Body of pancreas (tissue), 4 donors: Measurements from ENCODE around the gene HOXA10. TPM values are rescaled to one million over a fixed set of nuclear protein-coding genes. Genes with fewer than 3 reads are reported as not detected.

Experiments used
- ATAC-seq: fragments of 150-250 bp; one replicate; pipeline ENCODE4 v1.9.1; 2016
- DNase-seq, 4 donors: peaks; one replicate each; pipeline ENCODE4 v3.0.0-alpha.2; 2019
- H3K27ac ChIP-seq, 4 donors: fragments of 200-600 bp; sonication (generic); 1 replicate in 3 of 4; 2 replicates in 1 of 4; pipeline versions ENCODE4 v1.5.1 to v1.6.1; 2016 to 2019; ENCODE audit warnings: mild to moderate bottlenecking in 1 of 4, mixed read lengths in 1 of 4, moderate library complexity in 1 of 4
- H3K27me3 ChIP-seq, 2 donors: fragments of 200-600 bp; sonication (generic); one replicate each; pipeline ENCODE4 v1.6.0; 2016; ENCODE audit warnings: mild to moderate bottlenecking in 1 of 2
- H3K36me3 ChIP-seq, 2 donors: fragments of 200-600 bp; sonication (generic); replicated peaks in 1 of 2; 2 replicates each; pipeline ENCODE4 v1.5.1; 2016; ENCODE audit warnings: low read depth in 2 of 2; ENCODE audit not compliant: insufficient read depth in 1 of 2
- H3K4me1 ChIP-seq: fragments of 200-600 bp; sonication (generic); one replicate; pipeline ENCODE4 v1.6.0; 2016
- H3K4me3 ChIP-seq, 2 donors: fragments of 200-600 bp; sonication (generic); 1 replicate in 1 of 2; 2 replicates in 1 of 2; pipeline ENCODE4 v1.5.1; 2016 to 2019
- H3K9me3 ChIP-seq, 3 donors: fragments of 200-600 bp; sonication (generic); 1 replicate in 2 of 3; 2 replicates in 1 of 3; pipeline ENCODE4 v1.5.1; 2016
- POLR2A ChIP-seq, 3 donors: fragments of 450-650 bp; IDR thresholded peaks; one replicate each; pipeline ENCODE4 v1.6.1; 2016; ENCODE audit warnings: antibody characterized with exemption in 3 of 3, mild to moderate bottlenecking in 2 of 3
- WGBS, 2 donors: methylation state at CpG; one replicate each; pipeline ENCODE4 v1.1.5; 2017; 5-methylcytosine and 5-hydroxymethylcytosine counted together
- intact Hi-C: fragments of 100-400 bp; cut with DNase I; formaldehyde crosslinking; loops from one replicate; pipeline ENCODE4 v1.15.1; 2023
- total RNA-seq, 2 donors: library from RNA; depleted of rRNA; stranded (reverse); fragments of >200 nt; gene quantifications; one replicate each; pipeline ENCODE4 v1.1.0, GENCODE V29; 2016
- TF ChIP-seq, protein P1 (sequence below), 7 experiments: fragments of 450-650 bp in 4 of 7; fragments of 200-600 bp in 3 of 7; sonication (generic) in 3 of 7; IDR thresholded peaks; one replicate each; pipeline ENCODE4 v1.5.1; 2016 to 2019; ENCODE audit warnings: antibody characterized with exemption in 7 of 7

HOXA10 gene
- total RNA-seq, 2 donors from 2014 or later: 0.52 TPM; not detected in 1

DNA sequence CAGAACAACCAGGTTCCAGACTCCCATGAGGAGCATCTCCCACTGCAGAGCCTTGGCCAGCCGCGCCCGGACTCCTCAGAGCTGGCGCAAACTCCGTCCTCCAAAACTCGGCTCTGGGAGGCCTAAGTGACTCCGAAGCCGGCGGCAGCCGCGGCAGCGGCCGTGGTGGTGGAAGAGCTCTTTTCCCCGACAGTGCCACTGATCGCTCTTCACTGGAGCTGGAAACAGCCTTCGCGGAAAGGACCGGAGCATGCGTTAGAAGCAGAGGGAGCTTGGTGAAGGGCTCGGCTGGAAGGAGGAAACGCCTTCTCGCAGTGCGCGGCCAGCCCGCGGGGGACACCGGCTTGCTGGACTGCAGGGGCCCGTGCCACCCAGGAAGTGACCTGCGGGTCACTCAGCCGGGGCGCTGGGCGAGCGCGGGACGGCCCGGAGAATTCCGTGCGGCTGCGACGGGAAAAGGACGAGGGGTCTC is 30.8 kb upstream of the HOXA10 start:
- H3K4me1 ChIP-seq: peaks cover 36% of the 10 kb centered on the region
- DNase-seq (no peak), ATAC-seq (no peak)
- no peak overlapping the region for H3K27ac ChIP-seq
- H3K27me3 ChIP-seq: peaks cover 0 to 79% of the 10 kb centered on the region in 2 donors
- WGBS, 2 donors: 5% methylated on average over 38 to 41 of the region's 41 CpGs
- no peak for TF ChIP-seq POLR2A (IDR thresholded peaks at IDR 0.05)
- TF ChIP-seq, protein P1, sequence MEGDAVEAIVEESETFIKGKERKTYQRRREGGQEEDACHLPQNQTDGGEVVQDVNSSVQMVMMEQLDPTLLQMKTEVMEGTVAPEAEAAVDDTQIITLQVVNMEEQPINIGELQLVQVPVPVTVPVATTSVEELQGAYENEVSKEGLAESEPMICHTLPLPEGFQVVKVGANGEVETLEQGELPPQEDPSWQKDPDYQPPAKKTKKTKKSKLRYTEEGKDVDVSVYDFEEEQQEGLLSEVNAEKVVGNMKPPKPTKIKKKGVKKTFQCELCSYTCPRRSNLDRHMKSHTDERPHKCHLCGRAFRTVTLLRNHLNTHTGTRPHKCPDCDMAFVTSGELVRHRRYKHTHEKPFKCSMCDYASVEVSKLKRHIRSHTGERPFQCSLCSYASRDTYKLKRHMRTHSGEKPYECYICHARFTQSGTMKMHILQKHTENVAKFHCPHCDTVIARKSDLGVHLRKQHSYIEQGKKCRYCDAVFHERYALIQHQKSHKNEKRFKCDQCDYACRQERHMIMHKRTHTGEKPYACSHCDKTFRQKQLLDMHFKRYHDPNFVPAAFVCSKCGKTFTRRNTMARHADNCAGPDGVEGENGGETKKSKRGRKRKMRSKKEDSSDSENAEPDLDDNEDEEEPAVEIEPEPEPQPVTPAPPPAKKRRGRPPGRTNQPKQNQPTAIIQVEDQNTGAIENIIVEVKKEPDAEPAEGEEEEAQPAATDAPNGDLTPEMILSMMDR (IDR thresholded peaks at IDR 0.05): no peak
- no peak overlapping the region for H3K4me3 ChIP-seq
- H3K9me3 ChIP-seq: no peaks in the 10 kb centered on the region
- no peaks in the 10 kb centered on the region for H3K36me3 ChIP-seq
- intact Hi-C loops: loop anchor here (10.0 kb wide), 1 partner anchor 870 kb away; no protein-coding TSS in a partner anchor

DNA sequence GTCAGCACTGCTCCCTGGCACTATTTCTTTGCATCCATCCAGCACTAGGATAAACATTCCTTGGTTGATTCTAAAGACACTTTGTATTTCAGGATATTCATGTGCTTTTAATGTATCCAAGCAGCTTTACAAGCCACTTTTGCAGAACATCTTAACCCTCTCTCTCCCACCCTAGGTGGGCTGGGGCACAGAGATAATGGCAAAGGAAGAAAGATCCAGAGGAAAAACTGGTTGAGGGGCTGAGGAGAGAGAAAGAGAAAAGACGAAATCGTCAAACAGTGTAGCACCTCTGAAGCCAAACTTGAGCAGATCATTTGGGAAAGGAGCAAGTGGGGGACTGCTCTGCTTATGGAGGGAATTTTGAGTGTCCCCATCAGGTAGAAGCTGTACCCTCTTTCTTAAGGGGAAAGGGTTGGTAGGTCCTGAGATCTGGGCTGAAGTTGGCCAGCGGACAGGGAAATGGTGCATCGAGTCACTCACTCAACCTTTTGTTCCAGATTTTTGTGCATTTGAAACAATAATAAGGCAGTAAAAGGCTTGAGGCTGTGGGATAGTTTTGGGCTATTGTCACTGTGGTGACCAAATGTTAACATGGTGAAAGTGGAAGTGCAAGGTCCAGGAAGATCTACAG is 30.0 kb upstream of the HOXA10 start:
- intact Hi-C loops: loop anchor here (10.0 kb wide), 1 partner anchor 871 kb away; no protein-coding TSS in a partner anchor
- Histone ChIP-seq H3K27ac (no peak overlapping the region), H3K9me3 (no peaks in the 10 kb centered on the region), H3K36me3 (no peaks in the 10 kb centered on the region), H3K4me3 (no peak overlapping the region), H3K4me1 (peaks cover 41% of the 10 kb centered on the region), H3K27me3 (peaks cover 0 to 81% of the 10 kb centered on the region in 2 donors)
- no peak for DNase-seq
- 15 to 19% methylated on average over 4 of the region's 4 CpGs for WGBS, 2 donors
- no peak for ATAC-seq
- TF ChIP-seq, protein P1 (IDR thresholded peaks at IDR 0.05): no peak
- no peak for TF ChIP-seq POLR2A (IDR thresholded peaks at IDR 0.05)

DNA sequence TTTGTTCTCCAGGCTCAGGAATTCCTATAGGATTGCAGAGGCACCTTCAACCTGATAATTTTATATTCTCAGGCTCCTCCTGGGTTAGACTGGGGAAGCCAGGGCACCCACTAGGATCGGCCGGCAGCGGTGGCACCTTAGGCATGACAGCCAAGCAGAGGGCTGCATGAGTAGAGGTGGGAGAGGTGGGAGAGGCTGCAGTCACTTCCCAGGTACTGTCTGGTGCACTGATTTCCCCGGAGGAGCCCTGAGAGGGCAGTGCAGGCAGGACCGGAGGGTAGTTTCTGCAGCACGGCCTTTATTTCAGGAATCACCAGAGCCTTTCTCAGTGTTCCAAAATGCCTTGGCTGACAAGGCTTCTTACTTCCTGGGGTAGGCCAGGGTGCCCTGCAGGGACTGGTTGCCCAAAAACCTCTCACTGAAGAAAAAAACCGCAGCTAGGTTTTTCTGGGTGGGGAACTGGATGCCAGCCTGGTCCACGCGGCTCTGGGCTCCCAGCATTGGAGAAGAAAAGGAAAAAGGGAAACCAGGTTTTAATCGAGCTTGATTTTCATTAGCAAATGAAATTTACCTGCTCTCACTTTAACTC is 29.3 kb upstream of the HOXA10 start:
- 7 to 11% methylated on average over 8 to 10 of the region's 10 CpGs for WGBS, 2 donors
- H3K4me3 ChIP-seq: no peak overlapping the region
- TF ChIP-seq, protein P1 (IDR thresholded peaks at IDR 0.05): no peak
- TF ChIP-seq POLR2A (IDR thresholded peaks at IDR 0.05): no peak
- intact Hi-C loops: loop anchor here (10.0 kb wide), 1 partner anchor 871 kb away; no protein-coding TSS in a partner anchor
- H3K9me3 ChIP-seq: no peaks in the 10 kb centered on the region
- H3K27ac ChIP-seq: no peak overlapping the region
- no peaks in the 10 kb centered on the region for H3K36me3 ChIP-seq
- ATAC-seq (no peak), DNase-seq (no peak)
- peaks cover 46% of the 10 kb centered on the region for H3K4me1 ChIP-seq
- H3K27me3 ChIP-seq: peaks cover 0 to 82% of the 10 kb centered on the region in 2 donors

DNA sequence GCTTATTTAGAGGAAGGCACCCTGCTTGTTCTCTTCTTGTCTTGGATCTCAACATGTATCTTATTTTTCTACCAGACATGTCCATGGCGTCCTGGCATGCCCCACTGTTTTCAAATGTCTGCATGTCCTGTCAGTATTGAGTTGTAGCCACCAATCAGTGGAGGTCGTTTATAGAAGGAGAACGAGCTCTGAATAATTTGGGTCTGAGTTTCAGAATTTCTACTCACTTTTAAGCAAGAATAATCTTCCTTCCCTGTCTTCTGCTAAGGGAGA is 28.7 kb upstream of the HOXA10 start:
- no peak for DNase-seq
- no peak overlapping the region for H3K4me3 ChIP-seq
- 6 to 10% methylated on average over 3 of the region's 3 CpGs for WGBS, 2 donors
- no peak overlapping the region for H3K27ac ChIP-seq
- no peaks in the 10 kb centered on the region for H3K9me3 ChIP-seq
- TF ChIP-seq POLR2A (IDR thresholded peaks at IDR 0.05): no peak
- TF ChIP-seq, protein P1 (IDR thresholded peaks at IDR 0.05): no peak
- H3K36me3 ChIP-seq: no peaks in the 10 kb centered on the region
- H3K27me3 ChIP-seq: peaks cover 0 to 84% of the 10 kb centered on the region in 2 donors
- no peak for ATAC-seq
- intact Hi-C loops: loop anchor here (10.0 kb wide), 1 partner anchor 872 kb away; no protein-coding TSS in a partner anchor
- peaks cover 46% of the 10 kb centered on the region for H3K4me1 ChIP-seq
